Measurements from ENCODE around the gene PRKG1.

GRCh38 chr10:52048051-52048450 lies 973.8 kb downstream of the PRKG1 start:
- TF ChIP-seq CTCF (IDR thresholded peaks at IDR 0.05): no peak
- TF ChIP-seq POLR2A (IDR thresholded peaks at IDR 0.05): no peak
